Measurements from ENCODE around the gene ANKRD34A.

ANKRD34A gene

DNA sequence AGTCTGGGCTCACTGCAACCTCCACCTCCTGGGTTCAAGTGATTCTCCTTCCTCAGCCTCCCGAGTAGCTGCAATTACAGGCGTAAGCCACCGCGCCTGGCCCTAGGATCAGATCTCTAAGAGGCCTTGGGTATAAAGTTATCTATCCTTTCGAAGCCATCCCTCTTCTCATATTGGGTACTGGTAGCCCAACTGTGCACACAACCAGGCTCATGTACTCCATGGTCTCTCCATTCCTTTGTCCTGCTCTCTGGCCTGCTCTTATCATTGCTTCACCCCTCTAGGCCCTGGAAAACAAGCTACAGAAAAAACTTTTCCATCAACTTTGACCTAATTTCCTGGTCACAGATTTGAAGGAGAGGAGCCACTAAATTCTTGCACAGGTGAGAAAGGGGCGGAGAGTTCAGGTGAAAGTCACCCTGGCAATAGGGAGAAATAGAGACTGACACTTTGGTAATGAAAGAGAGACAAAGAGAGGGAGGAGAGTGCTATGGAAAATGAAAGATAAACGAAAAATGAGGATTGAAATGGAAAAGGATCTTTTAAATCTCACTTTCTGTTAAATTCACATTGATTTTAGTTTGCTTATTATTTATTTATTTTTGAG lies 26.0 kb upstream of the ANKRD34A start:
- DNase-seq (ENCODE audit: low read depth): no peak

DNA sequence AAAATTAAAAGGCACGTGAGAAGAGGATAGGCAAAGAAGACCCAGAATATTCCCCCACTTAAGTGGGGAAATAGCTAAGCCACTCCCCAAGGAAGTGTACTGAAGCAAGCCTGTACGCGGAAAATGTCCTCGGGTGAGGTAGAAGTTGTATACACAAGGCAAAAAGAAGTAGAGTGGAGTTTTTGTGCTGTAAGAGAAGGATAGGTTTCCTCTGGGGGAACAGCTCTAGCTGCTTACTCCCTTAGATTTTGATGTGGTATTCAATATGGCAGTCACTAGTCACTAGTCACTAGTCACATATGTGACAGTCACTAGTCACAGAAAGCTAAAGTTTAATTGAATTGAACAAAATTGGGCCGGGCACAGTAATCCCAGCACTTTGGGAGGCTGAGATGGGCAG lies 24.4 kb upstream of the ANKRD34A start:
- DNase-seq (ENCODE audit: low read depth): no peak

DNA sequence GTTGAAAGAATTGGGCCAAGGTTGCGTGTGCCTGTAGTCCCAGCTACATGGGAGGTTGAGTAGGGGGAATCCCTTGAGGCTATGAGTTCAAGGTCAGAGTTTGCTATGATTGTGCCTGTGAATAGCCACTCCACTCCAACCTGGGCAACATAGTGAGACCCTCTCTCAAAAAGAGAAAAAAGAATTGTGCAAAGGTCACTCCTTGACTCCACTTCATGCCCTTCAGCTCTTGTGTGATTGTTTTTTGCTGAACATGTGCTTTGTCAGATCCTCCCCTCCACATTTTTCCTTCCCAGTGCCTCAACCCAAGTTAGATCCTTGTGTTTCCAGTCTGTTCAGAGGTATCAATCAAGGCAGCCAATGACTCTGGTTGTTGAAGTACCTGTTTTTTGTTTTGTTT lies 23.6 kb upstream of the ANKRD34A start:
- DNase-seq (ENCODE audit: low read depth): no peak

DNA sequence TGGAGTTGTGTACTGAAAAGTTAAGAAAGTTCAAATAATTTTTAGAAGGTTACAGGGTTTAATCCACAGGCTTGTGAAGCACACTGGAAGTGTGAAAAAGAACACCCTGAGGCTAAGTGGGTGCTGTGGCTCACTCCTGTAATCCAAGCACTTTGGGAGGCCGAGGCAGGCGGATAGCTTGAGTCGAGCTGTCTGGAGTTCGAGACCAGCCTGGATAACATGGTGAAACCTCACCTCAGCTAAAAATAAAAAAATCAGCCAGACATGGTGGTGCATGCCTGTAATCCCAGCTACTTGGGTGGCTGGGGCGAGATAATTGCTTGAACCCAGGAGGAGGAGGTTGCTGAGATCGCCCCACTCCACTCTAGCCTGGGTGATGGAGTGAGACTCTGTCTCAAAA lies 22.2 kb upstream of the ANKRD34A start:
- DNase-seq (ENCODE audit: low read depth): no peak

DNA sequence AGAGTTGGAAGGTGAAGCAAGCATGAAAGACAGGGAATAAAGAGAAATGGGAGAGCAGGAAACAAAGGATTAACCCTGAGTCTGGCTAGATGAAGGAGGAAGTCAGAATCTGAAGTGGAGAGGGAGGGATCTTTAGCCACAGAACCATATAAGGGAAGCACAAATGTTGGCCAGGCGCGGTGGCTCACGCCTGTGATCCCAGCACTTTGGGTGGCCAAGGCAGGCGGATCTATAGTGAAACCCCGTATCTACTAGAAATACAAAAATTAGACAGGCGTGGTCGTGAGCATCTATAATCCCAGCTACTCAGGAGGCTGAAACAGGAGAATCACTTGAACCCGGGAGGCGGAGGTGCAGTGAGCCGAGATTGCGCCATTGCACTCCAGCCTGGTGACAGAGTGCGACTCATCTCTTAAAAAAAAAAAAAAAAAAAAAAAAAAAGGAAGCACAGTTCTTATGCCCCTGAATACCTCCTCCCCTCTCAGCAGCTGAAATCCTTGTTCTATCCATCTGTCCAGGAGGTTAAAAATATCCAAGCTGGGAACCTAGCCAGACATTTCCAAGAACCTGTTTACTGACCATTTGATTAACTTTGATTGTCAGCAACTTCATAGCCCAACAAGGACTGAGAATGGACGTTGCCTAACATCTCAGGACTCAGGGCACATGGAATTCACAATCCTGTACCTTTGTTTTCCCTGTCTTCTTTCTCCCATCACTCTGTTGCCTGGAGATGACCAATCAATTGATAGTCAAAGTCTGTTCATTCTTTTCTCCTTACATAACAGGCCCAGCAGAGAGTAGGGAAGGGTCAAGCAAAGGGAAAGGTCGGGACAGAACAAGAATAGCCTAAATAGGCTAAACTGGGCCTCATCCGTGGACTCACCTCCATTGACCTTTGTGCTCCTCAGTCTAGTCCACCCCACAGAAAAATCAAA lies 21.4 kb upstream of the ANKRD34A start:
- DNase-seq (ENCODE audit: low read depth): no peak

DNA sequence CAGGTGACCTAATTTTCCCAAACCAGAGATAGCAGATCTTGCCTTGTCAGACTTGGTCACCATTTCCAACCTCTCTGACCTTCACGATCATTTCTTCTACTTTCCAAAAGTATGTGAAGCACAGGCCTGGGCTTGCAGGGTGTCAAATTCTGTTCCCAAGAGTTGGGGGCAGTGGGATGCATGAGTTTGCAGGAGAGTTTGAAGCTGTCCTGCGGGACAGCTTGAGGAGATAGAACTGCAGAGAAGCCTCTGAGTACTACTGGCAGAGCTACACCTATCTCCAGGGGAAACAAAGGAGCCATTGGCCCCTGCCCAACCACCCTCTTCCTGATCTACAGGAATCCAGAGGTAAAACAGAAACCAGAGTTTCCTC lies 20.7 kb upstream of the ANKRD34A start:
- DNase-seq (ENCODE audit: low read depth): no peak

DNA sequence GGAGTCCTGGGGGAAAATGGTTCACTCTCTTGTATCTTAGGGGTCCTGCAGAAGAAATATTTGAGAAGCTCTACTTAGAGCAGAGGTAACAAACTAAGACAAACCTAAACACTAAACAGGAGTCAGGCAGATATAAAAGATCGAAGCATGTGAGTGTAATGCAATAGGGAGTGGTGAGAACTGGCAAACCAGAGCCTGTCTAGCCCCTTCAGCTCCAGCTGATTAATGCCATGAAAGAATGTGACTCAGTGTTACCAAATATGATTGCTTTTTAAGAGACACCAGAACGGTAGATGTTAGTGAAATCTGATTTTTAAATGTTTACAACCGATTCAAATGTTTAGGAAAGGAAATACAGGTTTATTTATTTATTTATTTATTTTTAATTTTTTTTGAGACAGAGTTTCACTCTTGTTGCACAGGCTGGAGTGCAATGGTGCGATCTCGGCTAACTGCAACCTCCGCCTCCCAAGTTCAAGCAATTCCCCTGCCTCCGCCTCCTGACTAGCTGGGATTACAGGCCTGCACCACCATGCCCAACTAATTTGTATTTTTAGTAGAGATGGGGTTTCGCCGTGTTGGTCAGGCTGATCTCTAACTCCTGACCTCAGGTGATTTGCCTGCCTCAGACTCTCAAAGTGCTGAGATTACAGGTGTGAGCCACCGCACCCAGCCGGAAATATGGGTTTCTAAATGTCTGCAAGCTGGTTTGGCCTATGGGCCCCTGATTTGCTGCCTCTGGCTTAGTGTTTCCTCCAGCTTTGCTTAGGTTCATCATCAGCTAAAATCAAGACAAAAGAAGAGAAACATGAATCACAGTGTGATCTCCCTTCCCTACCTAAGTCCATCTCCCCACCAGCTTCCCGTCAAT lies 19.8 kb upstream of the ANKRD34A start:
- DNase-seq (ENCODE audit: low read depth): no peak

DNA sequence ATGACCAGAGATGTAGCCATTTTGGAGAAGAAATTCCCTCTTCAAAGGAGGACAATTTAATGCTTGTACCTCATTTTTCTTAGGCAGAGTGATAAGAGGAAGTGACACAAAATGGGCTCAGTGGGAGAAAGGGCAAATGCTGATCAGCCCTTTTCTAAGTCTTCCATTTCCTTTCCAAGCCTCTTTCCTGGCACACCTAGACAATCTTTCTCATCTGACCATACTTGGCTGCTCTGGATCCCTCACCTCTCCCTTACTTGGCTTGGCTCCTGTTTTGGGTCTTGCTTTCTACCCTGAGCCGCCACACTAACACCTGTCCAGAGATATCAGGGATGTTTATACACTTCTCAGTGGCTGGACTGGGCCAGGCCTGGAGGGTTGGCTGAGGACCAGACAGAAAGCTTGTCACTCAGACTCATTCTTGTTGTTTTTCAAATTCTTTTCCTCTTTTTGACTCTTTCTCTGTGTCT lies 18.9 kb upstream of the ANKRD34A start:
- DNase-seq (ENCODE audit: low read depth): no peak

DNA sequence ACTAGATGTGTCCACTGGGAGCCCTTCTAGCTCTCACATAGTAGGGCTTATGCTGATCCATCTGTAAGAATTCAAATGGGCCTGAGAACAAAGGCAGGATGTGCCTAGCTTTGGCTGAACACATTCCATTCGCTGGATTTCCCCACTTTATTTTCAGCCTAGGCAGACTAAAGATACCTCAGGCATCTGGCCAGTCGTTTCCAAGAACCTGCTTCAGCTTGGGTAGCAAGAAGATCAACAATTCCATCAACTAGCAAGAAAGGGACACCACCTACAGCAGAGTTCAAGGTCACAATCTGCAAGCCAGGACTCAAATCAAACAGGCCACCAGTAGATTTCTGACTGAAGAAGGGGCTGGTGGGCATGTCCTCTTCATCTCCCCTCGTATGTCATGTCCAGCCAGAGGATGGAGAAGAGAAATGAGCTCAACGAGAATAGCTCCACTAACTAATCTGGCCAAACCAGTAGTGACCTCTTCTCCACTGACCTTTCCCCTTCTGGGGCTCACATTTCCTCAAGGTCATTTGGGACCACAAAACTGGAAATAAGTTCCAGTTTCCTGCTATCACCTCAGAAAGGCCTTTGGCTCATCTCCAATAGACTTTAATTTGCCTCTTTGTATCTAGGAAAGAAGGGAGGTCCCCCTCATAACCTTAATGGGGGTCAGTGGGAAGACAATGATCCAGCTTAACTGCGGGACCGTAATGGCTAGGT lies 17.8 kb upstream of the ANKRD34A start:
- DNase-seq (ENCODE audit: low read depth): no peak

DNA sequence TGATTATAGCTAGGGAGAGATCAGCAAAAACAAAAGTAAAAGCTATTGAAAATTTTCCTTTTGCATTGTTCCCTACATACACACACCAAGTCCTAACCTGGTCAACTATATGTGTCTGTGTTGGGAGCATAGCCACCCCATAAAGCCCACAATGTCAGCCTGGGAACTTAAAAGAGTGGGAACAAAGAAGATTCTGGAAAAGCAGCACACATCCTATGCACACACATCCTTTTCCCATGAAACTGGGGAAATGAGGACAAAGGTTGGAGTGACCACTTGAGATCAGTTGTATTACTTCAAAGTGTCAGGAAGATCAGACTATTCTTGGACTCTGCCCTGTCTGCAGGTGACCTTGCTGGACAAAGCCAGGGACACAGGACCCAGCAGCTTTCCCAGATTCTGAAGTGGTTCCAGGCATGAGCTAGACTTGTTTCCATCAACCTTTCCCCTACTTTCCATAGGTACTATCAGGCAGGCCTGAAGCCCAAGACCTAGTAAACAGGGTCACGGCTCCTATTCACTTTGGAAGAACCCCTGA lies 16.2 kb upstream of the ANKRD34A start:
- no peak for DNase-seq (ENCODE audit: low read depth)

DNA sequence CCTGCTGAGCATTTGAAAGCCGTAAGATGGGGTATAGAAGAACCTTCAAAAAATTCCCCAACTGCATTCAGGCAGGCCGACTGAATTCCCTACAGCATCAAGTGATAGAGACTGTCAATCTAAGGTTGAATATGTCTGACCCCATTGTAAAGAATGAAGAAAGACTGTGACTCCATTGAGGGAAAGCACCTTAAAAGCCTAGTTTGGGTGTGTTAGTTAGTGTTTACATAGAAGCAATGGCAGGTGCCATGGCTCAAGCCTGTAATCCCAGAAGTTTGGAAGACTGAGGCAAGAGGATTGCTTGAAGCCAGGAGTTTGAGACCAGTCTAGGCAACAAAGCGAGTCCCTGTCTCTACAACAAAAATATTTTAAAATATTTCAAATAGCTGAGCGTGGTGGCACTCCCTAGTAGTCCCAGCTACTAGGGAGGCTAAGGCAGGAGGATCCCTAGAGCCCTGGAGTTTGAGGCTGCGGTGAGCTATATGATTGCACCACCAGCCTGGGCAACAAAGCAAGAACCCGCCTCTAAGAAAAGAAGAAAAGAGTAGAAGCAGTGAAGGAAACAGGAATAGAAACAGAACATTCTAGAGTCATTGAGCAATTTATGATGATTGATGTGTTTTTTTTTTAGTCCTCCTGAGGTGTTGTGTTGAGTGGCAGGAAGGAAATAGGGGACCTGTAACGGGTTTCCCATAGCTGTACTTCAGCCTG lies 15.5 kb upstream of the ANKRD34A start:
- no peak for DNase-seq (ENCODE audit: low read depth)

DNA sequence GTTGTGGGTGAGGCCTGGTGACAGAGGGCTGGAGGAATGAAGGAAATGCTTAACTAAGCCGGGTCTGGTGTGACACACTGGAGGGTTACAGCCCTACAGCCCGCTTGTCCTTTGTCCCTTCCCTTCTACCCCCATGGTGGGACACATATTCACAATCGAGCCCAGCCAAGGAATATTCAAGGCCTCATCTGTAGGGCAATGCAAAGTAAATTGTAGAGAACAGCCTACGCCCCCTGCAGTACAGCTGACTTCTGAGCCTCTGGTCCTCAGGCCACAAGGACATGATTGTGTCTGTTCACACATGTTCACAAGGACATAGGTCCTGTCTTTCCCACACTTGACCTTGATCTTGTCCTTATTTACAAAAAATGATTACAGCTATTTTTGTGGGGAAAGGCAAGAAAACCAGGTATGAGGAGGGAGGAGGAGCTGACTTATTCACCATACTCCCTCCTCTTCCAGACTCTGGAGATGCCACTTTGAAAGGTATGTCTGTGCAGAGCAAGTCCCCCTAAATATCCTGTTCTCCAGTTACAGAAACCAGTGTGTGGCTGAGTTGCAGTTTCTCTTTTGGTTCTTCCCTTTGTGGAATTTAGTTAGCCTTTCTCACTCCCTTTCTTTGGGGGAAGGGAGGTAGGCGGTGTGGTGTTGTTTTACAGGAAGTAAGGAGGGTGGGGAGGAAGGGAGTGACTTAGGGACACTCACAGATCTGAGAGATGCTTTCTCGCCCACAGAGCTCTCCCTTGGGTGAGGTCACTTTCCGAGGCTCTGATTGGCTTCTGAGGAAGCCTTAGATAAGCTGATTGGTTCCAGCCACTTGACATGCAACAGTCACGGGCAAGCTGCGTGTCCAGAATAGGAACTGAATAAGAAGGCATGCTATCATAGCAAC lies 14.7 kb upstream of the ANKRD34A start:
- peak; percentile 100 for DNase-seq (ENCODE audit: low read depth)

DNA sequence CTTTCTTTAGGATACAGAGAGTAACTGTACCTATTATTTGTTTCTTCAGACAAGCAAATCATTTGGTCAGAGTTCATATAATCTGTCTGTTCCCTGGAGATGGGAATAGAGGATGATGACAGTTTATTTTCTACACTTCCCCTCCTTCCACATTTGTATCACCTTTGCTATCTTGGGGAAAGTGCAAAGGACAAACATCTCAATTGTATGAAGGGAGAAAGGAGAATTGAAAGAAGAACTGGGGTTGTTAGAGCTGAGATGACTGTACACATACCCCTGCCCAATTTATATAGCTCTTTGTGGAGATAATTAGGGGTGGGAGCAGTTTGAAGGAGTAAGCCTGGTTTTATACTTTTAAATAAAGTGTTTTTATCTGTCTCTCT lies 14.1 kb upstream of the ANKRD34A start:
- no peak for DNase-seq (ENCODE audit: low read depth)

DNA sequence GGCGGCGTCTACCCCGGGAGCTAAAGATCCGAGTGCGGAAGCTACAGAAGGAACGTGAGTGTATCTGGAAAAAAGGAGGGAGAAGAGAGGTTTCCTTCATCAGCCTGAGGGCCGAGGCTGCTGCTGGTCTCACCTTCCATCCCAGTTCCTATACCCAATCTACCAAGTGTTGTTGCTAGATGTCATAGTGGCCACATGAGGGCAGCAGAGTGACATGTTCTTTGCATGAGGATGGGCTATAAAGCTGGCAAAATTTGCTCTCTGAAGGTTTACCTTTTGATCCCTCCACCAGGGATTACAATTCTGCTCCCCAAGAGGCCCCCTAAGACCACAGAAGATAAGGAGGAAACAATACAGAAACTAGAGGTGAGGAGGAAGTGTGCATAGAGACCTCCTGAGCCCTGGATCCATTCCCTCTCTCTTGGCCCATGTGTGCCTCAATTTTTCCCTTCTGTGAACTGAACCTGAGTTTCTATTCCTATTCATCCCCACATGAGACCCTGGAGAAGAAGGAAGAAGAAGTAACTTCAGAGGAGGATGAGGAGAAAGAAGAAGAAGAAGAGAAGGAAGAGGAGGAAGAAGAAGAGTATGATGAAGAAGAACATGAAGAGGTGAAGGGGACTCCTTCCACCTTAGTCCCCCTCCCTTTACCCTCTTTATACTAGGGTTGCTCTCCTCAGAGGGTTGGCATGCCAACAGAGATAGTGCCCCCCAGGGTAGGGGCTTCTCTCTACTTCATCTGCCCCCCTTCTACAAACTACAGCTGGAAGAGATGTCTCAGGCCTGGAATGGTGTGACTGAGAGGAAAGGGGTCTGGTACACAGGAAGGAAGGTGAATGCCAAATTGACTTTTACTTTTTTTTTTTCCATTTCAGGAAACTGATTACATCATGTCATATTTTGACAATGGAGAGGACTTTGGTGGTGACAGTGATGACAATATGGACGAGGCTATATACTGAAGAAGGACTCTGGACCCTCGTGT lies 13.4 kb upstream of the ANKRD34A start:
- peak; percentile 85 for DNase-seq (ENCODE audit: low read depth)

DNA sequence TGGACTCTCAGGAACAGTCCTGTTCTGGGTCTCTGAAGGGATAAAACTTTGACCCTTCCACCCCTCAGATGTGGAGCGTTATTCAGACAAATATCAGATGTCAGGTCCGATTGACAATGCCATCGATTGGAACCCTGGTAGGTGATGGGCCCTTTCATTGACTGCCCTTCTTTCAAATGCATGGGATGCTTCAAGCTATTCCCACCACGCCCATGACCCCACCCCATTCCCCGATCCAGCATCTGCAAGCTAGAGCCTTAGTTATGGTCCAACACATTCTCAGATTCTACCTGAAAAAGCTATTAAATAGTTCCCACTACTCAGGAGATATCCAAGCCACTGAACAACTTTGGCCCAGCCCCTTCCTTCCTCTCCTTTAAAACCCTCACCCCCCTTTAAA lies 12.6 kb upstream of the ANKRD34A start:
- DNase-seq (ENCODE audit: low read depth): no peak

DNA sequence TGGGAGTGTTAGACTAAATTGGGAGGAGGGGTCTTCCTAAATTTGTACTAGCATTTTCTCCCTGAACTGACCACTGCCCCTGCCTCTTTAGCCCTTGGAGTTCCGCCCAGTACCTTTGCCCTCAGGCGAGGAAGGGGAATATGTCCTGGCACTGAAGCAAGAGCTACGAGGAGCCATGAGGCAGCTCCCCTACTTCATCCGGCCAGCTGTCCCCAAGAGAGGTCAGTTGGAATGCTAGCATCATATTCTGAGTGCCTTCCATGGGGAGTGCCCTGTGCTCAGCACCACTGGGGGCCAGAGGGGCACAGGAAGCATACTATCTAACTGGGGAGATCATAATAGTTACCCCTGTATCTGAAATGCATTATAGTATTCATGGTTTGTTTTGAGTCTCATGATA lies 10.8 kb upstream of the ANKRD34A start:
- DNase-seq (ENCODE audit: low read depth): no peak

DNA sequence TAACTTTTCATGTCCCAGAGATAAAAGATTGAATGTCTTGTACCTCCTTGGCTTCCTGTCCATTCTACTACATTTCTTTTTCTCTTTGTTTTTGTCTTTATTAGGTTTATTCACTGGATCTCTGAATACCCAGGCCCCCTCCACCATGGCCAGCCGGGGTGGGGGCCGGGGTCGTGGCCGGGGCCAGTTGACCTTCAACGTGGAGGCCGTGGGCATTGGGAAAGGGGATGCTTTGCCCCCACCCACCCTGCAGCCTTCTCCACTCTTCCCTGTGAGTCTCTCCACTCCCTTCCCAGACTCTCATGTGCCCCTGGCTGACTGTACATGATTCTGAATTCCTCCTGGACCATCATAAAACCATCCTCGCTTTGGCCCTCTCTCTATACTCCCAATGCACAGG lies 10.3 kb upstream of the ANKRD34A start:
- DNase-seq (ENCODE audit: low read depth): no peak

DNA sequence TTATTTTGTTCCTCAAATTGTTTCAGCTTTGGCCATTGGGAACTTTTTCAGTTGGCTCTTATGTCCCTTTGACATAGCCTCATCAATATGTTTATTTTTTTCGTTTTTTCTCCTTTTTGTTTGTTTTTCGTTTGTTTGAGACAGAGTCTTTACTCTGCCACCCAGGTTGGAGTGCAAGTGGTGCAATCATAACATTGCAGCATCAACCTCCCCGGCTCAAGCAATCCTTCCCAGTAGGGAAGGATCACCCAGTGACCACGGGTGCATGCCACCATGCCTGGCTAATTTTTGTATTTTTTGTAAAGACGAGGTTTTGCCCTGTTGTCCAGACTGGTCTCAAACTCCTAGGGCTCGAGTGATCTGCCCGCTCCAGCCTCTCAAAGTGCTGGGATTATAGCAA lies 8.2 kb upstream of the ANKRD34A start:
- DNase-seq (ENCODE audit: low read depth): no peak

DNA sequence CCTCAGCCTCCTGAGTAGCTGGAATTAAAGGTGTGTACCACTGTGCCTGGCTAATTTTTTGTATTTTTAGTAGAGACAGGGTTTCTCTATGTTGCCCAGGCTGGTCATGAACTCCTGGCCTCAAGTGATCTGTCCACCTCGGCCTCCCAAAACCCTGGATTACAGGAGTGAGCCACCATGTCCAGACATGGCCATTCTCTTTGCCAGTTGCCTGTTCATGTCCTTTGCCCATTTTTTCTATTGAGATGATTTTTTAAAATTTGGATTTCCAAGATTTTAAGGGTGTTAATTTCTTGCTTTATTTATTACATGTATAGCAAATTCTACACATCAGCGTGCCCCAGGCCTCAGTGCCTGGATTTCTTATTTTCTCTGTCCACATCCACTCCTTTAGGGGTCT lies 2.9 kb upstream of the ANKRD34A start:
- DNase-seq (ENCODE audit: low read depth): no peak
